ENCODE results near the gene CCNF. TPM values are rescaled to one million over a fixed set of nuclear protein-coding genes. Genes with fewer than 3 reads are reported as not detected.
A peak's percentile ranks its signal among the peaks of the same experiment; 100 is the strongest.

CCNF gene
- polyA plus RNA-seq, 6 donors from 2014 or later: 1.8 to 5.0 (median 2.8) TPM; not detected in 1

DNA sequence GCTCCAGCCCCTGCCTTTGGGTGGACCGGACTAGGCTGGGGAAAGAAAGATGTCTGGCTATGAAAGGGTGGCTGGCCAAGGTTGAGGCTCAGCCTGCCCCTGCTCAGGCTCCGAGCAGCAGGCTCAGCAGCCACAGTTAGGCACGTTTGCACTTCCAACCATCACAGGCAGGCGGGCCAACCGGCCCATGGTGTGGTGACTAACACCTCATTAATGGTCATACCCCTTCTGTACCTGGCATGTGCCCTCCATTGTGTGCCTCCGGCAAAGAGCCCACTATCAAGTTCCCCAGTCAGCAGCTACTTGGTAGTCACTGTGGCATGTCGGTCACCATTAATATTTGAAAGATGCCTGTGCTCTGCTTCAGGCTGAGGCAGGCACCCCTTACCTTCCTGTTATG lies 52.4 kb downstream of the CCNF start:
- H3K4me1 Mint-ChIP-seq: peaks cover 17 to 24% (median 22%) of the 10 kb centered on the region in 3 donors
- no peak for ATAC-seq (ENCODE audit: low read depth in 2 of 2)
- H3K4me3 Mint-ChIP-seq: no peak overlapping the region
- no peaks in the 10 kb centered on the region for H3K9me3 Mint-ChIP-seq
- H3K27ac Mint-ChIP-seq: no peak overlapping the region
- H3K36me3 Mint-ChIP-seq: no peaks in the 10 kb centered on the region
- H3K27me3 Mint-ChIP-seq: no peaks in the 10 kb centered on the region
- DNase-seq: no peak

DNA sequence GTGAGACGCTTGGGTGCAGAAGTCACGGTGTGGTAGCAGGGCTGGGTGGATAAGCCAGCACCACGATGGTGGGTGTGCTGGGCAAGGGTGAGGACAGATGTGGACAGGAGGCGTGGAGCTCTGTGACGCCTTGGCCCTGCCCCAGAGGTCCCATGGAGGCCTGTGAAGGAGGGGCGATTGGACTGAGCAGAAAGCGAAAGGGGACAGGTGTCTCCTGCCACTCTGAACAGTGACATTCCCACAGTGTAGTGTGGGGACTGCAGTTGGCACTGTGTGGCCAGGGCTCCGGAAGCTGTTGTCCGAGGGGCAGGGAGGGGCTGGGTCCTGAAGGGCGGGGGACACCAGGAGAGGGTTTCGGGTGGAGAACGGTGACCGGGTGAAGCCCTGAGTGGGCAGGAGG lies 53.0 kb downstream of the CCNF start:
- no peaks in the 10 kb centered on the region for H3K9me3 Mint-ChIP-seq
- H3K27me3 Mint-ChIP-seq: no peaks in the 10 kb centered on the region
- H3K27ac Mint-ChIP-seq: no peak overlapping the region
- no peaks in the 10 kb centered on the region for H3K36me3 Mint-ChIP-seq
- no peak for DNase-seq
- no peak overlapping the region for H3K4me3 Mint-ChIP-seq
- ATAC-seq (ENCODE audit: low read depth in 2 of 2): no peak
- H3K4me1 Mint-ChIP-seq: peaks cover 20 to 29% (median 27%) of the 10 kb centered on the region in 3 donors

DNA sequence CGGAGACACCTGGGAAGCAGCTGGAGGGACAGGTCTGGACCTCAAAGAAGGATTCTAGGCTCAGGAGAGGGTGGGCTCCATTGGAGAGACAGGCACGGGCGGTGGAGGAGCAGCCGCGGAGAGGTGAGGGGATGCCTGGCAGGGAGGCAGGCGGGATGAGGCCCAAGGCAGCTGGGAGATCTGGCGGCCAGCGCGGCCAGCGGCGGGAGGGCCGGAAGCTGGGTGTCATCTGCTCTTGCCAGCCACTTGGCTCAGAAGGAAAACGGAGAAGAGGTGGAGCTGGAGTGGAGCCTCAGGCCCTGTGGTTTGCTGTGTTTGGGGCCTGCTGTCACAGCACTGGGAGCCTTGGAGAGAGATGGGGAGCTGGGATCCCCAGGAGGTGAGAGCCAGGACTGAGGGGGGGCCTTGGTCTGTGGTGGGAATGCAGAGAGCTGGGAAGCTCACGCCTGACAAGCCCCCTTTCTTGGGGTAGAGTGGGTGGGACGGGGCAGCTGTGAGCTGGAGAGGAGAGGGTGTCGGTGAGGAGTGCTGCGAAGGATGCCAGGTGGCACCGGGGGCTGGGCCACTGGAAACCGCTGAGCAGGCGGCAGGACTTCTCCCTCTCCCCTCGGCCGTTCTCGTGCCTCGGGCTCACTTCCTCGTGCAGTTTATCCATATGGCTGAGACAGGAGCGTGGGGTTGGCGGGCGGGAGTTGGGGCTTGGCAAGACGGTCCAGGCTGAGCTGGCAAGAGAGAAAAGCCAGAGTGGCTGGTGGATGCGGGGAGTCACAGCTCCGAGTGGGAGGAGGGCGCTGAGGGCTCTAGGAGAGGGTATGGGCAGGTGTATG lies 53.7 kb downstream of the CCNF start:
- Mint-ChIP-seq H3K4me3 (no peak overlapping the region), H3K27ac (peak overlapping the region in 2 of 6 donors; percentile 60 to 93), H3K9me3 (no peaks in the 10 kb centered on the region), H3K4me1 (peaks cover 24 to 31% (median 25%) of the 10 kb centered on the region in 3 donors), H3K27me3 (no peaks in the 10 kb centered on the region), H3K36me3 (no peaks in the 10 kb centered on the region)
- ATAC-seq (ENCODE audit: low read depth in 2 of 2) (no peak), DNase-seq (no peak)

DNA sequence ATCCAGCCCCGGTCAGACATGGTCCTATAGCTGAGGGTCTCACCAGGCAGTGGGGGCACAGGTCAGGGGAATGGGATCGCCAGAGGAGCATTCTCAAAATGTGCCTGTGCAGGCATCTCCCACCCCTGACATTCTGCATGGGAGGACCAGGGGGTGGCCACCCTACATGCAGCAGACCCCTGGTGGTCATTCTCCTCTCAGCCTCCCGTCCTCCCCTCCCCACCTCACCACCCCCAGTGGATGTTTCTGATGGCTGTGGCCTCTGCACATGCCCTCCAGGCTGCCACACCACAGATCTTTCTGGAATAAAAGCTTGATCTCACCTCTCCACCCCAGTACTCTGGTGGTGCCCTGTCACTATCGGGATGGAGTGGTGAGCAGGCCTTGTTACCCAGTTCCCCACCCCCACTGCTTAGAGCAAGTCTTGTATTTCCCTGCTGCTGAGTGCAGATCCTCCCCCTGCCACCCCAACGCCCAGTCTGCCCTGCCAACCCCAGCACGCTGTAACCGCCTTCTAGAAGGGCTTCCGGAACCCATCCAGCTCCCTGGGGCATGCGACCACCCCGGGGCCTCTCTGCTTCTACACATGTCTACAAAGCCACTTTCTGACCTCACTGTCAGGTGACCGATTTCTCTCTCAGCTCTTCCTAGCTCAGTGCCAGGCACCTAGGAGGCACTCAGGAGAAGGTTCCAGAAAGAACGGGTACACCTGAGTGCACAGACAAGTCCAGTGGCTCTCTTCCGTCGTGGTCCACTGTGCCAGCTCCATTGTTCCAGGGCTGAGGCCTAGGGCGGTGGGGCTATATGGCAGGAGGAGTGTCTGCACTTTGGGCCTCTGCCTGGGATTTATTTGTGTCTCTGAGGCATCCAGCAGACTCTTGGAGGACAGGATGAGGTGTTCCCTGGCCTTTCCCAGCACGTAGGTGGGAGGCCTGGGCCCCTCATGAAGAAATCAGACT lies 55.0 kb downstream of the CCNF start:
- no peaks in the 10 kb centered on the region for H3K36me3 Mint-ChIP-seq
- DNase-seq (no peak), ATAC-seq (ENCODE audit: low read depth in 2 of 2) (no peak)
- peak overlapping the region in 4 of 6 donors; percentile 30 to 70 (median 41) for H3K27ac Mint-ChIP-seq
- peaks cover 19 to 34% (median 21%) of the 10 kb centered on the region in 3 donors for H3K4me1 Mint-ChIP-seq
- peak overlapping the region in 2 of 8 donors; percentile 20 to 50 for H3K4me3 Mint-ChIP-seq
- H3K27me3 Mint-ChIP-seq: no peaks in the 10 kb centered on the region
- no peaks in the 10 kb centered on the region for H3K9me3 Mint-ChIP-seq

DNA sequence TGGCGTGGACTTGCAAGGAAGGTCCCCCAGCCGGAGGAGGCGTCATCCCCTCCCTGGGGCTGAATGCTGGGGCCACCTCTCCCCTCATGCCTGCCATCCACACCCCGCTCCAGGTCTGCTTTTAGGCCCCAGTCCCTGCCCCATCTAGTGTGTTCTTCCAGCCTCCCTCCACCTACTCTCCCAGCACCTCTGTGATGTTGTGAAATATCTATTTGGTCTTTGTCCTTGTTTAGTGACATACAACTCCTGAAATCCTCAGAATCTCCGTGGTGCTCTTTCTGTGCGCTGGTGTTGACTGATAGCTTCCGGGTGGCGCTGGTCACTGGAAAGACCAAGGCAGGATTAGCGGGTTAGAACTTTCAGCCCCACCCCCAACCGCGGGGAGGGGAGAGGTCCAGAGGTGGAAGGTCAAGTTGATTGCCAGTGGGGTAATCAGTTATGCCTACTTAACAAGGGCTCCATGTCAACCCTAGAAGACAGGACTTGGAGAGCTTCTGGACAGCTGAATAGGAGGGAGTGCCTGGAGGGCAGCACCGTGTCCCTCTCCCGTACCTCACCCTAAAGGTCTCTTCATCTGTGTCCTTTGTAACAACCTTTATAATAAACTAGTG lies 55.8 kb downstream of the CCNF start:
- no peaks in the 10 kb centered on the region for H3K9me3 Mint-ChIP-seq
- no peaks in the 10 kb centered on the region for H3K36me3 Mint-ChIP-seq
- peaks cover 19 to 34% (median 21%) of the 10 kb centered on the region in 3 donors for H3K4me1 Mint-ChIP-seq
- H3K27ac Mint-ChIP-seq: peak overlapping the region in 4 of 6 donors; percentile 30 to 76 (median 56)
- peak overlapping the region in 1 of 8 donors; percentile 31 for H3K4me3 Mint-ChIP-seq
- no peaks in the 10 kb centered on the region for H3K27me3 Mint-ChIP-seq
- DNase-seq (no peak), ATAC-seq (ENCODE audit: low read depth in 2 of 2) (no peak)

DNA sequence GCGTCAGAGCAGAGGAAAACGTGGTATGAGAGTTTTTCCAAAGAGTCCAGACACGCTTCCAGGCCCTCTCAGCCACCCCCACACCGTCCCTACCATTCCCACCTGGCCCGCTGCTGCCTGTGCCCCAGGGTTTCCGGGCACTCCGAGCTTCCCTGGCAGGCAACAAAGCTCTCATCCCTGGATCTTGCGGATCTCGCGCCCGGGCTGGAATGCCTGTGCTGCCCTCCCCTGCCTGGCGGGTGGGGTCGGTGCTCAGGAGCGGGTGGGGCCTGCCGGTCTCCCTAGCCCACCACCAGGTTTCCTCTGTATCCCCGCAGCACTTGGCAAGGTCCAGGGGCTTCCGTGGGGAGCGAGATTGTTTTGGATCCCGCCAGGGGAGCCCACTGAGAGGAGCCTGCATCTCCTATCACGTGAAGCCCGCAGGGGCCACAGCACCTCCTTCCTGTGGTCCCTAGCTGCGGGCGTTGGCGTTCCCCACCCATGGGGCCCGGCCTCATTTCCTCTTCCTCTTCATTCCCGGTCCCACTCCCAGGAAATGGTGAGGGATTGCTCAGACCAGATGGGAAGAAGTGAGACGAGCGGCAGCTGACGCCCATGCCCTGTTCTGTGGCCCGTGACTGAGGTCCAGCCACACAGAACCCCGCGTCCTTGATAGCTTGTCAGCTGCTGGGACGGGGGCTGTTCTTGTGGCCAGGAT lies 56.7 kb downstream of the CCNF start:
- H3K9me3 Mint-ChIP-seq: no peaks in the 10 kb centered on the region
- ATAC-seq (ENCODE audit: low read depth in 2 of 2) (no peak), DNase-seq (no peak)
- peaks cover 19 to 34% (median 21%) of the 10 kb centered on the region in 3 donors for H3K4me1 Mint-ChIP-seq
- H3K4me3 Mint-ChIP-seq: peak overlapping the region in 1 of 8 donors; percentile 41
- H3K36me3 Mint-ChIP-seq: no peaks in the 10 kb centered on the region
- no peaks in the 10 kb centered on the region for H3K27me3 Mint-ChIP-seq
- peak overlapping the region in 1 of 6 donors; percentile 90 for H3K27ac Mint-ChIP-seq

DNA sequence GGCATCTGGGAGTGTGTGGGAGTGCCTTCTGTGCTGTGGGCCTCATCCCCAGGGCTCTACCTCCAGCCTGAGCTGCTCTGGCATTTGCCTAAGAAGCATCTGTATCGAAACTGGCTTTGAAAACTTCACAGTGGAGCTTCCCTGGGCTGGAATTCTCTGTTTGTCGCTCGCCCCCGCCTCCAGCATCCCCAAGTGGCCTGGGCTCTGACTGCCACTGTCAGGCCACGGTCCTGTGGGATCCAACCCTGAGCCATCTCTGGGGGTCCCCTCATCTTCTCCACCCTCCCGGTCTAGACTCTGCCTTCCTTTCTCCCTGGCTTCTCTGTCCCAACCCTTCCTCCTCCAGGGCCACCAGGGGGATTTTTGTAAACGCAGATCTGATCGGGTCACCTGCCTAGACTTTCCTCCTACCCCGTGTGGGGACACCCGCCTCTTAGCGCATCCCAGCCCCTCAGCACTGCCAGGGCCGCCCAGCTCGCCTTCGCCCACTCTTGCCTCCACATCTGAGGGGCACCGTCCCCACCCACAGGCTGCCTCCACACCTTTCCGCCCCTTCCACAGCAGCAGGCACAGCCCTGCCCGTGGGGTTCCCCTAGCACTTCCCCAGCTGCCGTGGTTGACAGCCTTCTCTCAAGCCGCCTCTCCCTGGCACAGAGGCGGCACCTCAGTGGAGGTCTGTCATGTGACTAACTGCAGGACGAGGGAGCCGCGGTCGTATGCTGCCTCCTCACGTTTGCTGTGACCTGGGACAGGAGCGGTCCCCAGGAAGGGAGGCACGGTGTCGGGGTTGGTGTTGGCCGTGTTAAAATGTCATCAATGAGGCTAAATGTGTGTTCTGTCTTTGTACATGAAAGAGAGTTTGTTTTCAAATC lies 57.6 kb downstream of the CCNF start:
- H3K27me3 Mint-ChIP-seq: no peaks in the 10 kb centered on the region
- DNase-seq: peak; percentile 82

DNA sequence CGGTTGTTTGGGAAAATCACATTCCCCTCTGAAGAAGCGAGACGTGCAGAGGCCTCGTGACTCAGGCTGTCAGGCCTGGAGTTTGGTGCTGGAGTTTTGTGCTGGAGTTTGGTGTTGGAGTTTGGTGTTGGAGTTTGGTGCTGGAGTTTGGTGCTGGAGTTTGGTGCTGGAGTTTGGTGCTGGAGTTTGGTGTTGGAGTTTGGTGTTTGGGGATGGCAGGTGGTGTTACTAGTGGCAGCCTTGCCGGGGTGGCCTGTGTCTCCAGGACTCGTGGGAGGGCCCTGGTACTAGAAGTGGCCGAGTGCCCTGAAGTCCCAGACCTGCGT lies 58.2 kb downstream of the CCNF start:
- Mint-ChIP-seq H3K27ac (peak overlapping the region; percentile 90 to 98 (median 96)), H3K27me3 (no peaks in the 10 kb centered on the region), H3K9me3 (no peaks in the 10 kb centered on the region), H3K36me3 (no peaks in the 10 kb centered on the region), H3K4me1 (peaks cover 16 to 28% (median 16%) of the 10 kb centered on the region in 3 donors), H3K4me3 (peak overlapping the region; percentile 6 to 88 (median 78))
- DNase-seq: no peak
- ATAC-seq (ENCODE audit: low read depth in 2 of 2): no peak

More for the DNA sequence above, 57.6 kb downstream of the CCNF start:
- peak overlapping the region; percentile 90 to 98 (median 96) for H3K27ac Mint-ChIP-seq
- no peaks in the 10 kb centered on the region for H3K9me3 Mint-ChIP-seq
- peak overlapping the region; percentile 6 to 88 (median 78) for H3K4me3 Mint-ChIP-seq
- ATAC-seq (ENCODE audit: low read depth in 2 of 2): peak; percentile 98 to 99
- peaks cover 19 to 32% (median 21%) of the 10 kb centered on the region in 3 donors for H3K4me1 Mint-ChIP-seq
- H3K36me3 Mint-ChIP-seq: no peaks in the 10 kb centered on the region

DNA sequence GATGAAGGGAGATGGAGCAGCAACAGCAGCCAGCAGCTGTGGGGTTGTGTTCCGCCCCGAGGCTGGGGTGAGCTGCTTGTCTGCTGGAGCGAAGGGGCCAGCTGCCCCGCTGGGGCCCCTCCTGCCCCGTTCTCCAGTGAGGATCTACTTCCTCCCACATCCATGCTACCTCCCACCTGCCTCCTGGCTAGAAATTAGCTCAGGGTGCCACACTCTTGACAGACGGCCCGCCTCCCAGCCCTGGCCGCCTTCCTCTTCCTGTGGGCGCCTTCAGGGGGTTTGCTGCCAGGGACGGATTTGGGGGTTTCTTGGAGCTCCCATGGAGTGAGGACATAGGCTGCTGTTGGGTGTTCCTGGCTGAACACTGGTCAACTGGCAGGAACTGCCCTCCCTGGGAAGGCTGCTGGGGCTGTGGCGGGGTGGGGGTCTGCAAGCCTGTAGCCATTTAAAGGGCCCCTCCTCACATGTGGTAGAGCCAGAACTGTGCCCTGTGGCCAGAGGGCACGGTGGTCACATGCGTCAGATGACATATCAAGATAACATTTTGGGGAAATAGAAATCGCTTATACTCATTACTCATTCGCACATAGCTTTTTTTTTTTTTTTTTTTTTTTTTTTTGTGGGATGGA lies 58.8 kb downstream of the CCNF start:
- Mint-ChIP-seq H3K9me3 (no peaks in the 10 kb centered on the region), H3K4me1 (peaks cover 11 to 26% (median 16%) of the 10 kb centered on the region in 3 donors), H3K27ac (peak overlapping the region in 2 of 6 donors; percentile 33 to 47), H3K4me3 (peak overlapping the region in 5 of 8 donors; percentile 47 to 79 (median 67)), H3K36me3 (no peaks in the 10 kb centered on the region), H3K27me3 (no peaks in the 10 kb centered on the region)
- no peak for DNase-seq
- no peak for ATAC-seq (ENCODE audit: low read depth in 2 of 2)

DNA sequence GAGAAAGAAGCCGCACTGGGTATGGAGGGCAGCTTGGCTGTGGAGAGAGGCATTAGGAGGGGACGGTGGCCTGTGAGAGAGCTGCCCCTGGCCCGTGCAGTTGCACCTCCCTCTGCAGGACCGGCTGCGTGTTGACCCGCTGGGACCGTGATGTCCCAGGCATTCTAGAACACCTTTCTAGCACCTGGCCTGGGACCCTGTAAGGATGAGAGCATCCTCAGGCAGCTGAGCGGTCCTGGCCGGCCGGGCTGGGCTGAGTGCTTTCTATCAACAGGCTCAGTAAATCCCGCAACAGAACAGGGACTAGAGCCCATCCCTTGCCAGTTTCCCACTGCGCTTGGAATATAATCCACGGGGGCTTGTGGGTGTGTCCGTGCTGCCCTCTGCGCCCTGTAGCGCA lies 60.3 kb downstream of the CCNF start:
- H3K27ac Mint-ChIP-seq: peak overlapping the region in 1 of 6 donors; percentile 38
- H3K4me1 Mint-ChIP-seq: peaks cover 11 to 21% (median 12%) of the 10 kb centered on the region in 3 donors
- H3K27me3 Mint-ChIP-seq: no peaks in the 10 kb centered on the region
- no peak for ATAC-seq (ENCODE audit: low read depth in 2 of 2)
- H3K9me3 Mint-ChIP-seq: no peaks in the 10 kb centered on the region
- no peak for DNase-seq
- H3K36me3 Mint-ChIP-seq: no peaks in the 10 kb centered on the region
- no peak overlapping the region for H3K4me3 Mint-ChIP-seq

DNA sequence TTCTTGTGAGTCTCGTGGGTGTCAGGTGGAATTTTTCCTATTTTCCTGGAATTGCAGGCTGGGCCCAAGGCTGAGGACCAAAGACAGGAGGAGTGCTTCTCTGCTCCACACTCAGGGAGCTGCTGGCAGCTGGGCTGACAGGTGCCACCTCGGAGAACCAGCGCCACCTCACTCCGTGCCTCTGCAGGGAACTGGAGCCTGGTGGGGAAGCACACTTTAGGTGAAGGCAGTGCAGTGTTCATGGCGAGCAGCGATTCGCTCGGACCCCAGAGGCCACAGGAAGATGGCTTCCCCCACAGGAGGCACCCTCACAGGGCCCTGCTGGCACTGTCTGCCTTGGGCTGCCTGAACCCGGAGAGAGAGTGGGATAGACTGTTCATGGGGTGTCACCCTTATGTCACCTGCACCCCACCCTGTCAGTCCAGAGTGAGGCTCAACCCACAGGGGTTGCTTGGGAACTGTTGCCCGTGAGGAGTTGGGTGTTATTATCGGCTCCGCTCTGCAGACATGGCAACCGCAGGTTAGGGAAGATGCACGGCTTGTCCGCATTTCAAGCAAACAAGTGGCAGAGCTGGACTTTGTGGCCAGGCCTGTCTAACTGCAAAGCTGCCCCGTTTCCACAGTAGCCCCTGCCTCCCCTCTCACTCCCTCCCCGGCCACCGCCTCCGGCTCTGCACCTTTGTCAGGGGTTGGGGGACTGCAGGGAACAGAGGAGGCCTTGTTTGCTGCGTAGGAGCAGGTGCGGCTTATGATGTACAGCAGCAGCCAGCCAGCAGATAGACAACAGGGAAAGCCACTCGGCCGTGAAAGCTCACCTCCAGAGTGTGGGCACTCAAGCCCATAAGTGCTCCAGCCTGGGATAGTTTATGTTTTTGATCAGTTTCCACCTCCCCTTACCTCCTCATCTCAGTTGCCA lies 61.2 kb downstream of the CCNF start:
- no peak for DNase-seq
- Mint-ChIP-seq H3K4me3 (no peak overlapping the region), H3K9me3 (no peaks in the 10 kb centered on the region), H3K36me3 (no peaks in the 10 kb centered on the region), H3K4me1 (peaks cover 11 to 21% (median 12%) of the 10 kb centered on the region in 3 donors), H3K27ac (peak overlapping the region in 1 of 6 donors; percentile 38), H3K27me3 (no peaks in the 10 kb centered on the region)
- no peak for ATAC-seq (ENCODE audit: low read depth in 2 of 2)
